ENCODE results near the gene RNU6-9. TPM values are rescaled to one million over a fixed set of nuclear protein-coding genes. Genes with fewer than 3 reads are reported as not detected.

The RNU6-9 gene
- total RNA-seq, 4 donors from 2014 or later, result not detected

DNA sequence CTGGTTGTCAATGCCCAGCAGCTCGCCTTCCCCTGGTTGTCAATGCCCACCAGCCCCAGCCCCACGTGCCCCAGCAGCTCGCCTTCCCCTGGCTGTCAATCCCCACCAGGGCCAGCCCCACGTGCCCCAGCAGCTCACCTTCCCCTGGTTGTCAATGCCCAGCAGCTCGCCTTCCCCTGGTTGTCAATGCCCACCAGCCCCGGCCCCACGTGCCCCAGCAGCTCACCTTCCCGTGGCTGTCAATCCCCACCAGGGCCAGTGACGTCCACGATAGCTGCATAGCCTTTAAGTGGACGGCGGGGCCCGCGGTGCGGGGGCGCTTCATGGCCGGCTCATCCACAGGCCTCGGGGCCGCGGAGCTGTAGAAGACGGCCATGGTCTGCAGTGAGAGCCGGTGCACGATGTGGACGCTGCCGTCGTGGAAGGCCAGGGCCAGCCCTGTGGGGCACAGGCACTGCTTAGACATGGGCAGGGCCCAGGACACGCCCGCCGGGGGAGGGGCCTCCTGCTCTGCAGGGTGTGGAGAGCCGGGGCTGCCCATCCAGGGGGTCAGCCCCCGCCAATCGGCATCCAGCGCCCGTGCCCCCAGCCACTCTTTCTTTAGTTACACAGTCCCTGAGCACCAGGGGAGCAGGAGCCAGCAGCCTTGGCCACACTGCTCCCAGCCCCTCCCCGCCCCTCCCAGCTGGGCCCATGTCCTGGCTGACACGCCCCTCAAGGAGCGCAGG is 13.4 kb upstream of the RNU6-9 start:
- no peak for TF ChIP-seq CTCF (IDR thresholded peaks at IDR 0.05; ENCODE audit: low read depth)

- no peak for TF ChIP-seq CTCF (IDR thresholded peaks at IDR 0.05; ENCODE audit: low read depth)
Observed at GRCh38 chr19:881385-882071, 11.8 kb upstream of the RNU6-9 start.

DNA sequence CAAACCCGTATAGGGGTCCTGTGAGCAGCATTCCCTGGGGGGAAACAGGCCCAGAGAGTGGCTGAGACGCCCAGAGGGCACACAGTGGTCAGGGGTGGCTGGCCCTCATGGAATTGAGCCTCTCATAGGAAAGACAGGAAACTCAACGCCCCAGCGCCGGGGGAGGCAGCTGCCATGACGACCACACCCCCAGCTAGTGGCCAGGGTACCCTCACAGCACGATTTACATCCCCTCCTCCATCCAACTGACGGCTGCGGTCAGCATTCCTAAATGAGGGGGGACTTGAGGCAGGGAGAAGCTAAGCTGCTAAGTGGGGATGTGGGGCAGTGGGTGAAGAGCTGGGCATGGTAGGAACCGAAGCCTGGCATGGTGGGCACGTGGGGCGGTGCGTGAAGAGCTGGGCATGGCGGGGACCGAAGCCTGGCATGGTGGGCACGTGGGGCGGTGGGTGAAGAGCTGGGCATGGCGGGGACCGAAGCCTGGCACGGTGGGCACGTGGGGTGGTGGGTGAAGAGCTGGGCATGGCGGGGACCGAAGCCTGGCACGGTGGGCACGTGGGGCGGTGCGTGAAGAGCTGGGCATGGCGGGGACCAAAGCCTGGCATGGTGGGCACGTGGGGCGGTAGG is 10.3 kb upstream of the RNU6-9 start:
- no peak for TF ChIP-seq CTCF (IDR thresholded peaks at IDR 0.05; ENCODE audit: low read depth)

DNA sequence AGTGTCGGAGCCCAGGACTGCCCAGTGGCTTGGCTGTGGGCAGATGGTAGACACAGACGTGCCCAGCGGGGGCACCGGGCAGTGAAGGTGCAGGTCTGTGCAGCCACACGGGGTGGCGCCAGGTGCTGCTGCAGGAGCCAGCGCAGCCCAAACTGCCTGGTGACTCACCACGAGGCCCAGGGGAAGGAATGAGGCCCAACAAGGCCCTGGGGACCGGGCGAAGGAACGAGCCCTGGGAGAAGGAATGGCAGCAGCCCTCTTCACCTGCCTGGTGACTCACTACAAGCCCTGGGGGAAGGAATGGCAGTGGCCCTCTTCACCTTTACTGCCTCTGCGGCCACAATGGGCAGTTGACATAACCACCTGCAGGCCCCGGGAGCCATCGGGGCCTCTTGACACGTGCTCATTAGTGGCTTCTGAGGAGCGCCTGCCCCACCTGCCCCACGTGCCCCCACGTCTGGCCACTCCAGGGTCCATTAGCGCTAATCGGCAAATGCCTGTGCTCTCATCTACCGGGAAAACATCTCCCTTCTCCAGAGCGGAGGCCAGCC is 9.5 kb upstream of the RNU6-9 start:
- no peak for TF ChIP-seq CTCF (IDR thresholded peaks at IDR 0.05; ENCODE audit: low read depth)

GRCh38 chr19:884420-885211 is 8.7 kb upstream of the RNU6-9 start:
- no peak for TF ChIP-seq CTCF (IDR thresholded peaks at IDR 0.05; ENCODE audit: low read depth)

DNA sequence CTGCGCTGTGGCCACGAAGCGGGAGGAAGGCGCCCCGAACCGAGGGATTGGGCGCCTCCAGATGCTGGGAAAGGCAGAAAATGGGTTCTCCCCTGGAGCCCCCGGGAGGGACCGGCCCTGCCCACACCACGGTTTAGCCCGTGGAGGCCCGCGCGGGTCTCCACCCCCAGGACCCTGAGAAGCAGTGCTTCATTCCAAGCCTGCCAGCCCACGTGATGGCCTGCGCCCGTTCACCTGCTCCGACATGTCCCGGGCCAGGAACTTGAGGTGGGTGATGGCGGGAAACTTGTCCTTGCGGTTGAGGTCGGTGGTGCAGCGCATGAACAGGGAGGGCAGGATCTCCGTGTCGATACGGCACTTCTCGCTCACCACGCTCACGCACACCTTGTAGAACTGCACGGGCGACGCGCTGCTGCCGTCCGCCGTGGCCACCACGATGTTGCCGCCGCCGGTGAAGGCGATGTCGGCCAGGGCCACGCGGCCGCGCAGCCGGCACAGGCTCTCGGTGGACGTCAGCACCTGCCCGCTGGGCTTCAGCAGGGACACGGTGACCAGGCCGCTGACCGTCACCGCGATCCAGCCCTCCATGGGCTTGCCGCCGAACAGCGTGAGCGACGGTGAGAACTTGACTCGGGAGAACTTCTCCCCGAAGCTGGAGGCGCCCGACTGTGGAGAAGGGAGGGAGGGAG is 7.6 kb upstream of the RNU6-9 start:
- no peak for TF ChIP-seq CTCF (IDR thresholded peaks at IDR 0.05; ENCODE audit: low read depth)
